Chondrocyte (in vitro differentiated cells): ENCODE results near the gene SFXN1. TPM values are rescaled to one million over a fixed set of nuclear protein-coding genes. Genes with fewer than 3 reads are reported as not detected.

Source experiments
- DNase-seq: peaks from one replicate; pipeline ENCODE4 v3.0.0; 2021; ENCODE audit warnings: mixed read lengths, low spot score
- H3K27ac Mint-ChIP-seq: one replicate; pipeline ENCODE4 v1.8.0; 2021; ENCODE audit warnings: mild to moderate bottlenecking, moderate library complexity, mixed read lengths; ENCODE audit not compliant: unreplicated experiment
- H3K27me3 Mint-ChIP-seq: 2 replicates; pipeline ENCODE4 v1.8.0; 2021; ENCODE audit warnings: low read depth, mixed read lengths
- H3K36me3 Mint-ChIP-seq: 2 replicates; pipeline ENCODE4 v1.8.0; 2021; ENCODE audit warnings: low read depth, mixed read lengths
- H3K4me1 Mint-ChIP-seq: 2 replicates; pipeline ENCODE4 v1.8.0; 2021; ENCODE audit warnings: low read depth, mild to moderate bottlenecking, mixed read lengths
- H3K4me3 Mint-ChIP-seq: one replicate; pipeline ENCODE4 v1.8.0; 2021; ENCODE audit warnings: mild to moderate bottlenecking, moderate library complexity, mixed read lengths; ENCODE audit not compliant: unreplicated experiment
- H3K9me3 Mint-ChIP-seq: 2 replicates; pipeline ENCODE4 v1.8.0; 2021; ENCODE audit warnings: low read depth, mixed read lengths
- CTCF ChIP-seq: fragments of 200-600 bp; sonication (generic); IDR thresholded peaks from 2 replicates; pipeline ENCODE4 v1.5.0; 2021; ENCODE audit warnings: antibody characterized with exemption, mild to moderate bottlenecking, moderate library complexity
- total RNA-seq: library from RNA; stranded (reverse); gene quantifications from 3 replicates; pipeline ENCODE4 v1.2.1, GENCODE V29; 2021

SFXN1 gene
- total RNA-seq, 1 donor from 2014 or later = 58.9 TPM

DNA sequence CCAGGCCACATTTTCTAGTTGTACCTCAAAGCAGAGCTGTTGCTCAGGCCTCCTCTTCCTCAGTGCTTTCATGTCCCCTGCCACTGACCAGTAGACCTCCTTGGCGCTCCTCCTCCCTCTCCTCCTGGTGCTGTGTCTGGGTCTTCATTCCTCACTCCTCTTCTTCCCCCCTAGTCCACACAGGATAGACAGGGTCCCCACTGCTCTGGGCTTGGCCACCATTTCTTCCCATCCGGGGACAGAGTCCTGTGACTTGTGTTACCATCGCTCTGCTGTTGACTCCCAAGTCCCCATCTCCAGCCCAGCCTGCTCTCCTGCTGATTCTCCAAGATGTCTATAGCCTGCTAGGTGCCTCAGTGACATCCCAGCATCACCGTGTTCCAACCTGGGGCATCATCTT is 91.3 kb downstream of the SFXN1 start:
- Mint-ChIP-seq H3K9me3 (peaks cover 9% of the 10 kb centered on the region), H3K4me3 (no peak overlapping the region), H3K27me3 (peaks cover 8% of the 10 kb centered on the region), H3K4me1 (peaks cover 9% of the 10 kb centered on the region), H3K27ac (no peak overlapping the region), H3K36me3 (no peaks in the 10 kb centered on the region)
- DNase-seq = no peak
- no peak for TF ChIP-seq CTCF

- H3K4me3 Mint-ChIP-seq = no peak overlapping the region
- peaks cover 9% of the 10 kb centered on the region for H3K4me1 Mint-ChIP-seq
- TF ChIP-seq CTCF = no peak
- H3K27me3 Mint-ChIP-seq = peaks cover 6% of the 10 kb centered on the region
- H3K36me3 Mint-ChIP-seq = no peaks in the 10 kb centered on the region
- no peak overlapping the region for H3K27ac Mint-ChIP-seq
- no peak for DNase-seq
- H3K9me3 Mint-ChIP-seq = peaks cover 9% of the 10 kb centered on the region
Measured at GRCh38 chr5:175572886-175573285, 94.5 kb downstream of the SFXN1 start.

DNA sequence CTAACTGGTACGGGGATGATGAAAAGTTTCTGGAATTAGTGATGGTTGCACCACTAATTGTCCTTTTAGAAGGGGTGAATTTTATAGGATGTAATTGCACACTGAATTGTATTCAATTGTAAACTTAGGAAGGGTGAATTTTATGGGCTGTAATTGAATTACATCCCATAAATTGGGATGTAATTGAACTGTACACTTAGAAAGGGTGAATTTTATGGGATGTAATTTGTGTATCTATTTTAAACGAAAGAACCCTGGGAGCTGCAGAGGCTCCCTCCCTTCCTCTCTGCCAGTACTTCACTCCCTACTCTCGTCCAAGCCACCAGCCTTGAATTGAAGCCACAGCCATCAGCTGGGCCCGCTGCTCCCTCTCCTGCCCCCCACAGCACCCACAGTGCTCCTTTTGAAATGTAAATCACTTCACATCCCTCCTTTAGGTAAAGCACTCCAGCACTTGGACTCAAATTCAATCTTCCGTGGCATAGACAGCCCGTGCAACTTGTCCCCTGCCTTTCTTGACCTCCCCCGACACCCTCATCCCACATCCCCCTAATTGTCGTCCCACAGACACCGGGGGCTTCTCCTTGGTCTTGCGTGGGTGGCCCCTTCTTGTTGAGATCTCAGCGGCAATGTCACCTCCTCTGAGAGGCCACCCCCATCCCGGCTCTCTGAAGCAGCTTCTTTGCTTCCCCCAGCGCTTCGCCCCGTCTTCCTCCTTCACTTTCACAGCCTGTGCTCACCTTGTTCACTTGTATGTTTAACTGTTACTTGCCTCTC is 95.3 kb downstream of the SFXN1 start:
- TF ChIP-seq CTCF = no peak
- peaks cover 6% of the 10 kb centered on the region for H3K27me3 Mint-ChIP-seq
- DNase-seq = no peak
- no peaks in the 10 kb centered on the region for H3K36me3 Mint-ChIP-seq
- peaks cover 9% of the 10 kb centered on the region for H3K9me3 Mint-ChIP-seq
- H3K4me3 Mint-ChIP-seq = no peak overlapping the region
- peaks cover 9% of the 10 kb centered on the region for H3K4me1 Mint-ChIP-seq
- no peak overlapping the region for H3K27ac Mint-ChIP-seq

DNA sequence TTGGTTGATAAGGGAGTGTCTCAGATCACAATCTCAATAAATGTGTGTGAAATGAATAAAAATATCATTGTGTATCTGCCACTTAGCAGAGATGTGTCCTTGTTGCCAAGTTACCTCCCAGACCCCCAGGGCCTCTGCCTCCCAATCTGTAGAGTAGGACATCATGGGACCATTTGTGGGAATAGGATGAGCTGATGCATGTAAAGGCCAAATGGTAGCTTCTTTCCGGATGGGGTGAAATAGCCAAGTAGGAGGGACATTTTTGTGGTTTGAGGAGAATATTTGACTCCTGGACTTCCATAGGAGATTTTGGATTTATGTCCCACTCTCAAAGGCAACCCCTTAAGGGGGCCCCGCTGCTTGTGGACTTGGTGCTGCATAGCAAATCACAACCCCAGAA is 96.9 kb downstream of the SFXN1 start:
- Mint-ChIP-seq H3K36me3 (no peaks in the 10 kb centered on the region), H3K9me3 (peaks cover 9% of the 10 kb centered on the region), H3K4me1 (peaks cover 7% of the 10 kb centered on the region), H3K27ac (no peak overlapping the region), H3K27me3 (peaks cover 6% of the 10 kb centered on the region), H3K4me3 (no peak overlapping the region)
- TF ChIP-seq CTCF = no peak
- DNase-seq = no peak

DNA sequence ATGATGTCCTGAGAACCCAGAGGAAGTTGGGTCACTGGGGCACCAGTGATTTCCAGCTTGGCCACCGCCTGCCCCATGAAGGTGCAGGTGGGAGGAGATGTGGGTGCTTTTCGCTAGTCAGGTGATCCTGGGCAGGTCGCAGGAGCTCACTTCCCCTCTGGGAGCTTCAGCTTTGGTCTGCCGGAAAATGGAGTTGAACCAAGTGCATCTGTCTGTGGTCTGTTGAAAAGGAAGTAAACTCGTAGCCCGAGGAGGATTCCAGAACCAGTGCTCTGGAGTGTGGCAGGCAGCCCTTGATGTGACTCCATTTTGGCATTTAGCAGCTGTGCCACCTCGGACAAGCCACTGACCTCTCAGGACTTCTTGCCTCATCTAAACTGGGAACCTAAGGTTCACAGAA is 97.7 kb downstream of the SFXN1 start:
- no peak overlapping the region for H3K4me3 Mint-ChIP-seq
- peaks cover 9% of the 10 kb centered on the region for H3K9me3 Mint-ChIP-seq
- H3K27ac Mint-ChIP-seq = no peak overlapping the region
- no peak for DNase-seq
- no peaks in the 10 kb centered on the region for H3K36me3 Mint-ChIP-seq
- H3K27me3 Mint-ChIP-seq = peaks cover 4% of the 10 kb centered on the region
- H3K4me1 Mint-ChIP-seq = peaks cover 7% of the 10 kb centered on the region
- no peak for TF ChIP-seq CTCF
